Hematopoietic multipotent progenitor cell treated with erythropoietin and hydrocortisone succinate and interleukin-3 and kit ligand, for 15 days (in vitro differentiated cells): ENCODE measurements around the gene DIP2C.
"Not testable (repeated sequence)": the region's sequence is repeated elsewhere in the genome, so short reads cannot be mapped to it uniquely, and the experiment has no call there.

ENCODE experiments used
- DNase-seq: peaks from one replicate; pipeline ENCODE4 v3.0.0-alpha.2; 2015; ENCODE audit warnings: low spot score

DIP2C gene

DNA sequence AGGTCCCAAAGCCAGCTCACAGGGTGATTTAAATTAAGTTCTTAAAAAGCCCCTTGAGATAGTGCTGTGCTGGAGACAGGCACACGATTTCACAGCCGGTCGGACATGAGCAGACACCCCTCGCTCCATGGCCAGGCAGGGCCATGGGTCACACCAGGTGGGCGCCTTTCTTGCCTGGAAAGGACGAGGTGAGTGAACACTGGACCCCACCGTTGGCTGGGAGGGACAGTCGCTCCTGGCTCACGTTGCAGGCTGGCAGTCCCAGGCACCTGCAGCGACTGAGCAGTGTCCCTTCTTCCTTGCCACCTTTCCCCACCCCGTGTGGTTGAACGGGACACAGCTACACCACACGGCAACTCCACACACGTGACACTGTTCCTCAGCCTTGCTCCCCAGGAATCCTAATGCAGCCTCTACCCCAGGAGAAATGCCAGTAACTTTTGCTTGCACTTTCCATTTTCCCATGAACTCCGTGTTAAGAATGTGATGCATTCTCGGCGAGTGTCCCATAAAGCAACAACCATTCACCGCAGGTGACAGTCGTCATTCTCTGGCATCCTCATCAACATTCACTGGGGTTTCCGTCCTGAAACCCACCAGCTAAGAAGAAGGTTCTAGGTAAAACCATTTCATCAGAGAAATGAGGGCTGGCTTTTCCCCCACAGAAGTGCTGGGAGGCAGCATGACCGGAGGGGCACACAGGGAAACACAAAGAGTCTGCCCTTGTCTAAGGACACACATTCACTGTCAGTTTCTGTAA lies 336.8 kb downstream of the DIP2C start:
- no peak for DNase-seq

DNA sequence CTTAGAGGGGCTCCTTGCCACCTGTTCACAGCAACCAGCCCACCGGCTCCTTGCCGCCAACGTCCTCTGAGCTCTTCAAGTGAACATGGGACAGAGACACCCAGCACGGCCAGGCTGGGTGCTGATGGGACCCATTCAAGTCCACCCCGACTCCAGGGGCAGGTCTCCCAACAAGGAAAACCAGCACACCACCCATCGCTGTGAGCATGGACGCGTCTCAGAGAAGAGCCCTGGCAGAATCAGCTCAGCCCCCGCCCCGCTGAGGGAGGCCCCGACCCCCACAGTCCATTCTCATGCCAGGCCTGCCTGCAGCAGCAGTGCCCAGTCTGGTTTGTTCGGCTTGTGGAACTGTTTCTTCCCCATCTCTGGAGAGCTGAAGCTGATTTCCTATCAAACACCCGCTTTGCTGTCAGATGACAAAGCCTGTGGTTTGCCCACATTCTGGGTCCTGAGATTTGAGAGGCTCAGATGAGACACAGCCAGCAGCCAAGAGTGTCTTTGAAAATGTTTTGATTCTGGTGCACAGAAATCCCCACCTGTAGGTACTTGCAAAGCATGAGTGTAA lies 337.6 kb downstream of the DIP2C start:
- no peak for DNase-seq

DNA sequence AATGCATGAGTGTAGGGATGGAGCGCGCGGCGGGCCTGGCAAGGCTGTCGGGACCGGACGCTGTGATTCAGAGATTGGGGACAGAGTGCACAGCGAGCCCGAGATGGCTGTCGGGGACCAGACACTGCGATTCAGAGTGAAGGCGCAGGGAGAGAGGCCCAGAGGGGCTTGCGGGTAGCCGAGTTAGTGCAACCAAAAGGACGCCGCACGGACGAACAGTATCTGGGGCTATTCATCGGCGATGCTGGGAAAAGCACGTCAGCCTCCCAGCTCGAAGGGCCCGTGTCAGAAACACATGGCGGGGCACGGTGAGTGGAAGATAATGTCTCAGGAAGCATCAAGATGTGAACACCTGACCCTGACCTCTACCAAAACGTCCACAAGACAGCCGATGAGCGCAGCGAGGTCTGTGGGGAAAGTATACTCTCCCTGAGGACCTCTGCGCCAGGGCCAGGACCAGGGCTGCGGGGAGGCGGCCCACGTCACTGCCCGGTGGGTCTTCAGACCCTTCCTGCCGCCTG lies 338.4 kb downstream of the DIP2C start:
- no peak for DNase-seq

DNA sequence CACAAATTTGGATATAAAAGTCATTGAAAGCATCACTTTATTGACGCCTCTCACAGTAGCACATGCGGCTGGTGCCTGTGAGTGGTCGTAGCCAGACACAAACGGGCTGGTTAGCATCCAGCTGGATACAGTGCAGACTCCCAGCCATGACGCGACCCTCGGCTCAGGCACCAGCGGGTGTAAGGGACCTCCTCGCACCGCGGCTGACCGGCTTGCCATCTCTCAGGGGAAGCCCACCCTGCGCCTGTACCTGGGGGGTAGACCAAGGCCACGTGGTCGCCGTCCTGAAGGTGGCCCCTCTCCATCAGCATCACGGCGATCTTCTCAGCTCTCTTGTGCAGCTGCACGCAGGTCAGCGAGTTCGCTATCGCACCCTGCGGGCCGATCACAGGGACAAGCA lies 340.4 kb downstream of the DIP2C start:
- no peak for DNase-seq

DNA sequence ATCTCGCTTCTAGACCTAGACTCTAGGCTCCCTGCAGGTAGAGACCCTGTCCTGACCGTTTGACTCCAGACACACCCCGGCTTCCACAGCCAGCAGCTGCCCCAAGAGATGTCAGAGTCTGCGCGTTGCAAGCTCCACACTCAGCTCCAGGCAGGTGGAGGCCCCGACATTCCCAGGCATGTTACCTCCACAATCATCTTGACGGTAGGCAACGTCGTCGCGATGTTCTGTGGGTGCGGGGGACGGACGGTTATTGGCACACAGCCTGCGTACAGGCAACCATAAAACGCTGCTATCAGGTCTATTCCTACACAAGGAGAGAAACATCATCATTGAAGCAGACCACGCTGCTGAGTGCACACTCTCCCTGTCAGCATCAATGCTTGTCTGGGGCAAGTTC lies 341.0 kb downstream of the DIP2C start:
- DNase-seq, result no peak

DNA sequence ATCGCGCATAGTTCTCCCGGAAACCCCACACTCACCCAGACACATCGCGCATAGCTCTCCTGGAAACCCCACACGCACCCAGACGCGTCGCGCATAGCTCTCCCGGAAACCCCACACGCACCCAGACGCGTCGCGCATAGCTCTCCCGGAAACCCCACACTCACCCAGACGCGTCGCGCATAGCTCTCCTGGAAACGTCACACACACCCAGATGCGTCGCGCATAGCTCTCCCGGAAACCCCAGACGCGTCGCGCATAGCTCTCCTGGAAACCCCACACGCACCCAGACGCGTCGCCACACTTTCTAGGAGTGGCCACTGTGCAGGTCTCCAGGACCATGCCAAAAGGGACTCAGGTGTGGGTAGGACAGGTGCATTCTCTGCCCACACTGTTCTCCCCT lies 341.7 kb downstream of the DIP2C start:
- not testable (repeated sequence) for DNase-seq

DNA sequence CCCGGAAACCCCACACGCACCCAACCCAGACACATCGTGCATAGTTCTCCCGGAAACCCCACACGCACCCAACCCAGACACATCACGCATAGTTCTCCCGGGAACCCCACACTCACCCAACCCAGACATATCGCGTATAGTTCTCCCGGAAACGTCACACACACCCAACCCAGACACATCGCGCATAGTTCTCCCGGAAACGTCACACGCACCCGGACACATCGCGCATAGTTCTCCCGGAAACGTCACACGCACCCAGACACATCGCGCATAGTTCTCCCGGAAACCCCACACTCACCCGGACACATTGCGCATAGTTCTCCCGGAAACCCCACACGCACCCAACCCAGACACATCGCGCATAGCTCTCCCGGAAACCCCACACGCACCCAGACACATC lies 342.3 kb downstream of the DIP2C start:
- DNase-seq, result not testable (repeated sequence)

DNA sequence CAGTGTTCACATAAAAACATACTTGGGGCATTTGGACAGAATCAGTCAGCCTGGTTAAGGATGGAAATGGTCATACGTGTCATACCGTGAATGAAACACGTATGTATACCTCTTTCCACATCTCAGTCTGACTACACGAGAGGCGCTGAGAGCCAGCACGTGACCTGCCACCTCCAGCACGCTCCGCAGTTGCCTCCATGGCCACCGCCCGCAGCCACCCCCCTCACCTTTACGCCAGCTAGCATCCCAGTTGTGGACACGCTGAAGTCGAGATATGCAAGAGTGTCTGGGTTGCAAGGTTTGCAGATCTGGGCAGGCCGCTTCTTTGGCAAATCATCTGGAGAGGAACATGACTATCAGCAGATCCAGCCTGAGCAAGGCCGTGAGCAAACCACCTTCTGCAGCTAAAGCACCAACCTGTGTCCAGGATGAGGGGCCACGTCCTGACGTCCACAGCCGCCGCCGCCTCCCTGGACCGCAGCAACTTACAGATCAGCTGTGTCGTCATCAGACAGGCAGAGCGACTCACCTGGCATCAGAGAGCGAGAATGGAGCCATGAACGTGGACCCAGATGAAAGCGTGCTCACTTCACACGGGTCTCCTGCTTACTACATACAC lies 344.8 kb downstream of the DIP2C start:
- DNase-seq, result no peak

DNA sequence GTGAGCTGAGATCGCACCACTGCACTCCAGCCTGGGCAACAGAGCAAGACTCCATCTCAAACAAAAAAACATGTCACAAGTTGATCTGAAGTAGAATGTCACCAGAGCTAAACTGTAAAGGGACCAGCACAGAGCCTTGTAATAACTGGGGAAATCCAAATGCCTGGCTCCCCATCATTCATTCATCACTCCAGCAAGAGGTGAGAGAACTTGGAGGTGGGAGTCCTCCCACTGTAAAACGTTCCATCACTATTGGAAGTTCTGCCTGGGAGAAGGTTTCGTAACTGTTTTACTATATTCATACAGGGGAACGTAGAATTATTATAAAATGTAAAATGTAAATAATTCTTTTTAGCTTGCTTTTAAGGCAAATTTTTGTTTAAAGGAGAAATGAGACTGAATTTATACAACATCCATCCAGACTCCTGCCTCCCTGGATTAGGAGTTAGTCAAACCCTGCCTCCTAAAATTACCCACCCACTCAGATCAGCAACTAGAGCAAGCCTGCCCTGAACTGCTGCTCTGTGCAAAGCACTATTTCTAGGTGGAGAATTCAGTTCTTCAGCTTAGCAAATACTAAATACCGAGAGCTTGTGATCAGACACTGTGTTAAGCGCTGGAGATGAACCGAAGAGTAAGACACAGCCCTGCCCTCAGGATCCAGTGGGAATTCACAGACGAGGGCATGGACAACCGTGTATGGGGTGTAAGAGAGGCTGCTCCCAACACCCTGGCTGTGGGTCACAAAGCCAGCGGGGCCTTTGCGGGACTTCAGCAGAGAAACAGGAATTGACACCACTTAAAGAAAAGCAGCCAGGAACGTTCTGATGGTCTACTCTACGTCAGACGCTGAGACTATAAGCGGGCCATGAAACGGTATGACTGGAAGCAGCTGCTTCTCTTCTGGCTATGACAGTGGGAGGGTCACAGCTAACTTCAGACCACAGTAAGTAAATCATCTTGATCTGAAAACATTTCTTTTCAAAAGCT lies 345.9 kb downstream of the DIP2C start:
- no peak for DNase-seq

DNA sequence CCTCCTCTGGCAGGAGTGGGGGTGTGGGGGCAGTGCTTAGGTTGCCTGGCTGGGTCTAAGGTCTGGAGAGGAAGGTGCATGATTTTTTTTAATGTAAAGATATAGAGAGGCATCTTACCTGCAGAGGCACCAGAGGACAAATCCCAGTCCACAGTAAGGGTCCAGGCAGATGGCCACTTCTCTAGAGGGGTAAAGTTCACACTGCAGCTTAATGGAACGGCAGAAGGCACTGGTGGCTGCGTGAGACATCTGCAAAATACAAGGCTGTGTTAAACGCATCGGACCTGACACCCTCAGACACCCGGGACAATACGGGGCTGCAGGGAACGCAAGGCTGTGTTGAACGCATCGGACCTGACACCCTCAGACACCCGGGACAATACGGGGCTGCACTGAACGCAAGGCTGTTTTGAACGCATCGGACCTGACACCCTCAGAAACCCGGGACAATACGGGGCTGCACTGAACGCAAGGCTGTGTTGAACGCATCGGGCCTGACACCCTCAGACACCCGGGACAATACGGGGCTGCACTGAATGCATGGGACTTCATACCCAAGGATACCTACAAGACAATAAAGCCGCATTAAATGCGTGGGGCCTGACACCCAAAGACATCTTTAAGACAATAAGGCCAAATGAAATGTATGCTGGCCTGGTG lies 348.3 kb downstream of the DIP2C start:
- DNase-seq, result no peak

DNA sequence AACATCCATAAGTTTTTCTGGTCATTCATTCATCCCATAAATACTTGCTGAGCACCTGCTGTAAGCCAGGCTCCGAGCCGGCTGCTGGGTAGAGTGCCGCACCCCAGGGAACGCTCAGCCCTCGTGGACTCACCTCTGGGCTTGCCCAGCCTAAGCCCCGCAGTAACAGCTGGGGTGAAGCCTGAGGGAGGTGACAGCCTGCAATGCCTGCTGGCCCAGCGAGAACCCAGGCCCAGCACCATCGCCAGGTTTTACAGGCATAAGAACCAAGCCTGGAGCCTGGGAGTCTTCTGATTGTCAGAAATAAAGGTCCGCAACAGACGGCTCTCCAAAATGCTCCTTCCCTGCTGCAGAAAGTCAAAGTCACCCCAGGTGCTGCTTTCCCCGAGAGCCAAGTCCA lies 348.8 kb downstream of the DIP2C start:
- DNase-seq, result no peak

DNA sequence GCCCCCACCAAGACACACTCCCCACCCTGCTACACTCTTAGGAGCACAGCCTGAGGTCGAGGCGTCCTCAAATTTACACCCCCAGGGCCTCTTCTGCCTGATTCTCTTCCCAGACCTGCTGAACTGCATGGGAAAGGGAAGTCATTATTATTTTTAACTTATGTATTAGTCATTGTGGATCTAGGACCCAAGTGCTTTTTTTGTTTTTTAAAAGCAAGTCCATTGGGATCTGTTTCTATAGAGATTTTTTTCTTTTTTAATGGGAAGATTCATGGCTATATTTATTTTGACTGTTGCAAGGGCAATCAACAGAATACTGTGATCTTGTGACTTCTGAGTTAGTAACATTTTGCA lies 350.5 kb downstream of the DIP2C start:
- no peak for DNase-seq

DNA sequence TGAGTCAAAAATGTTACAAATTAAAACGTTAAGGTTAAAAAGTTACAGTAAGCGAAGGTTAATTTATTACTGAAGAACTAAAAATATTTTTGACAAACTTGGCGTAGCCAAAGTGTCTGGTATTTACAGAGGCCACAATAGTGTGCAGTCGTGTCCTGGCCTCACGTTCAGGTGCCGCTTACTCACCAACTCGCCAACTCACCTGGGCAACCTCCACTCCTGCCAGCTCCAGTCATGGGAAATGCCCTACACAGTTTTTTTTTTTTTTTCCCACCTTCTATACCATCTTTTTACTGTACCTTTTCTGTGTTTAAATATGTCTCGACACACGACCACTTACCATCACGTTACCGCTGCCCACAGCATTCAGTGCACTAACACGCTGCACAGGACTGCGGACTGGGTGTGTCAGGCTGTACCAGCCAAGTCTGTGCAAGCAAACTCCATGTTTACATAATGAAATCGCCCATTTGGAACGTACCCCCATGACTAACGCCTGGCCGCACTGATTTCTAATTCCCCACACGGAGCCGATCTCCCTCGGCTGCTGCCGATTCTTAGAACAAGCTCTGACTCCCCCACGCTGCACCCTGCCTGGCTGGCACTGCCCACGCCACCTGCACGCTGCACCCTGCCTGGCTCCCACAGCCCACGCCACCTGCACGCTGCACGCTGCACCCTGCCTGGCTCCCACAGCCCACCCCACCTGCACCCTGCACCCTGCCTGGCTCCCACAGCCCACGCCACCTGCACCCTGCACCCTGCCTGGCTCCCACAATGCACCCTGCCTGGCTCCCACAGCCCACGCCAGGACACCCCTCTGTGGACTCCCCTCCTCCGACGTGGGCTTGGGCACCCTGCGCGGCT lies 351.1 kb downstream of the DIP2C start:
- DNase-seq, result no peak

DNA sequence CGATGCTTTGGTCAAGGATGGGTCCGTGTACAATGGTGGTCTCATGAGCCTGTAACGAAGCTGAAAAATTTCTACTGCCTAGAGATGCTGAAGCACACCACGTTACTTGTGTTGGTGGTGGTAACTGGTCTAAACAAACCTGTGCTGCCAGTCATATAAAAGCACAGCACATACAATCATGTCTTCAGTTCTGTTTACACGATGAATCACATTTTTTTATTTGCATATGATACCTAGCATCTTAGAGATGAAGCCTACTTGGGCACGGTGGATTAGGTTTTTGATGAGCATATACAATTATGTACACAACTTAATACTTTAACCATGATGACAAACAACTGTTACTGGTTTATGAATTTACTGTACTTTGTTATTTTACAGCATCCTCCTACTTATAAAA lies 353.2 kb downstream of the DIP2C start:
- no peak for DNase-seq

DNA sequence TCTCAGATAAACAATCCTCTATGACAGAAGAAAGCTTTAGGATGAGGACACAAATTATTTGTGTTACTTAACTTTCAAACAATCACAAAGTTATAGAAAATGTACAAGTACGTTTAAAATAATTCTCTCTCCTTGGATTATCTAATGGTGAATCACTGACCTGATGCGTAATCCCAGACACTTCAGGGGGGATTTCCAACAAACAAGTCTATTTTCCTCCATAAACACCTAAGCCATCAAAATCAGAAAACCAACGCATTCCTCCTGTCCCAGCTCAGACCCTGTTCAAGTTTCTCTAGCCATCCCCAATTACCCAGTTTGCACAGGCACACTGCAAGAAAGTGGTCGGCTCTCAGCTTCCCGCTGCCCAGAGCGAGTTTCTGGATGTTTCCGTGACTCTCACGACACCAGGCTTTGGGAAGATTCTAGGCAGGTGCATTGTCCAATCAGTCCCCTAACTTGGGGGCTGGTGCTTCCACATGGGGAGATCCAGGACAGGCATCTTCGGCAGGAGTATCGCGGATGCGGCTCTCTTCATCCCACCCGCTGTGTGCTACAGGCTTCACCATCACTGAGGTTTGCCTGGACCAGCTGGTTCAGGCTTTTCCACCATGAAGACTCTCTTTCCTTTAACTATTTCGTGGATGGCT lies 354.2 kb downstream of the DIP2C start:
- no peak for DNase-seq

DNA sequence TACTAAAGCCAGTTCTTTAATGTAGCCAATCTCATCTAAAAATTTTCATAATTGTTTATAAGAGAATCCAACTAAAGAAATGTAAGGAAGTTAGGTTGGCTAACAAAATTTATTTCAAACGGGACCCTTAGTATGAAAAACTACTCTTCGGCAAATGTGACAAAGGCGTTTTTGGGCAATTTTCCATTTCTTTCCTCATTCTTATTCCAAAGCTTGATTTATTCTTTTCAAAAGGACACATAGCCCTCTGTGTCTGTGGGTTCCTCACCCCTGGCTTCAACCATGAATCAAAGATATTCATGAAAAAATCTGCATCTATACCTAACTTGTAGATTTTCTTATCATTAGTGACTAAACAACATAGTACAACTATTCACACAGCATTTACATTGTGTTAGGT lies 358.3 kb downstream of the DIP2C start:
- no peak for DNase-seq

DNA sequence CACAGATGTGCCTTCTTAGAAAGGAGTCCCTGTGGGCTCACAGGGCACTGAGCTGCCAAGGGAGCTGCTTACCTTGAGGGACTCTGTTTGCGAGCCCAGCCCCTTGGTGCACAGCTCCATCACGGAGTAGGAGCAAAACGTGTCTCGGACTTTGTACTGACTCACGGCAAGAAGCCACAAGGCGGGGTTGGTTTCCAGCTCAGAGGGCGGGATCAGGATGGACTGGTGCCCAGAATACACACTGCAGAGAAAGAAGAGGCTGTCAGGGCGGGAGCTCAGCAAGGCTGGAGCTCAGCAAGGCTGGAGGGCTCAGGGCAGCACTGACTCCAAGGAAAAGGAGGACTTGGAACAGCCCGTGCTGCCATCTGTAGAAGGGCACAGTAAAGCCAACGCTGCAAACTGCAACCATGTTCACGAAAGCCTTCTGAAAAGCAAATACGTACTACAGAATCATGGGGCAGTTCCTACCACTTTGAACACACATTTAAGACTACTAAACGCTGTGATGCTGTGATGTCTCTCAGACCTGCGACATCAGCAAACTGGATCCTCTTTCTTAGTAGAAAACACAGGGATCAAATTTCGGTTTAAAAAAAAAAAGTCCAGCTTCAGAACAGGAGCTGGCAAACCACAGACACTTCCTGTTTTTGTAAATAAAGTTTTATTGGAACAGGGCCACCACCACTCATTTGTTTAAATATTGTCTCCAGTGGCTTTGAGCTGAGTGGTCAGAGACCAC lies 359.9 kb downstream of the DIP2C start:
- DNase-seq, result no peak

DNA sequence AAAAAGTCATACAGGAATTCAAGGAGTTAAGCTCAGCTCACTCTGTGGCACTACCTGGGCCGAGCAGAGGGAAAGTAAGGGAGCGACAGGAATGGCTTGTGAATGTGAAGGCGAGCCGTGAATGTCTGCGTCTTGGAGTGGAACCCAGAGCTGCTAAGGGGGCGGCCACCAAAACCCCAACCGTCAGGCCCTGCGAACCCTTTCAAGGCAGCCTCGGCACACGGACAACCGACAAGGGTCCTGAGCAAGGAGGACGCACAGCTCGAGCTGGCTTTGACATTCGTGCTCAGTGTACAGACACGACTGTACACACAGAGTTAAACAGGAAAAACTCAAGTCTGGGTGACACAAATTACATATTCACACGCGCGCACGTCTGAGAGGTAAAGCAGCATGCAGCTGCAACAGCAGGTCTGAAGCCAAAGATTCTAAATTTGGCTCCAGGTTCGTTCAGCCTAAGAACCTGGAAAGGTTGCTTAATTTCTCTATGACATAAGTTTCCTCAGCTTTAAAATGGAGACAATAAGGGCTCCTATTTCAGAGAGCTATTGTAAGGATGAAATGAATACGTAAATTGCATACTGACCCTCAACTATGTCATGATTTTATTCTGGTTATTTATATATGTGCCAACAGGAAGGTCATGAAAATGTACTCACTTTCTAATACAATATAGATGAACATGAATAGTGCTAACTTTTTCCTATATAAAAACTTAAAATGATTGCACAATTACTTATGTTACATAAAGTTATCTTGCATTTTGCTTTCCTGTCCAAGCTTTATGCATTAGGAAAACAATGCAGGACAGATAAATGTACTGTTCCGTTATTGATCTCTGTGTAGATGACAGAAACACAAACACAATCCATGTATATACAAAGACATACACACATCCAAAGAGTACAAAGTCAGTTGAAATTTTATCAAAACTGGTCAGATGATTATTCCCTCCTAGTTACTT lies 361.3 kb downstream of the DIP2C start:
- no peak for DNase-seq
